HuH-7.5 (cell line): Measurements from ENCODE around the gene COG2.
"Not testable (repeated sequence)": the region's sequence is repeated elsewhere in the genome, so short reads cannot be mapped to it uniquely, and the experiment has no call there.

Experiments used
- DNase-seq: peaks from one replicate; pipeline ENCODE4 v3.0.0; 2011; ENCODE audit warnings: low spot score

COG2 gene

GRCh38 chr1:230679192-230679591 lies 36.9 kb downstream of the COG2 start:
- DNase-seq = no peak

DNA sequence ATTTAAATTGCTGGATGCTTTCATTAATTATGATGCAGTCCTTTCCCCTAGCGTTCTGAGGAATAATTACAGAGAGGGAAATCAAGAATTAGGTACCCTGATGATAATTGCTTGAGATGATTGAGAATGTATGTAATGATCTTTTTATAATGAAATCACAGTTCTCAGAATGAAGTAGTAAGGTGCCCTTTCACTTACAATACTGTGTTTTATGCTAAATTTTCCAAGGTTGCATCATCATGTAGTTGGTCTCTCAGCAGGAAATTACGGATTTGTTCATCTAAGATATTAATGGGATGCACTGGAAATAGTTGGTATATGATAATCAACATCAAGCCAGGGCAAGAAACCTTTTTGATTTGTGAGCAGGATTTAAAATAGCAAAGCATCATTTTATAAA lies 37.5 kb downstream of the COG2 start:
- no peak for DNase-seq

GRCh38 chr1:230680300-230681025 lies 38.2 kb downstream of the COG2 start:
- no peak for DNase-seq

DNA sequence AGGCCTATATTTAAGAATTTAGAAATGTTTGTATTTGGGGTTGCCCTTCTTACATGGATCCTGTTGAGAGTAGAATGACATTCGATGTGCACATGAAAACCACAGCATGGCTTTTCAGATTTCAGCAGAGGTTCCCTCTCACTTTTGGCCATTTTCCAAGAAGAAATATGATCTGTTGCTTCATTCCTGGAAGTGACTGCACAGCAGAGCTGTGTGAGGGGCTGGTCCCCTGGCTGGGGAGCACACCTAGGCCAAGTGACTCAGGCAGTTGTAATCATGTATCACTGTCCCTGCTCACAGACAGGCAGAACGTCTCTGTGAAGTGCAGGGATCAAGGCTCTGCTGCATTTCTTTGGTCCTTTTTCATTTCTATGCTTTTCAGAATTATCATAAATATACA lies 39.3 kb downstream of the COG2 start:
- no peak for DNase-seq

DNA sequence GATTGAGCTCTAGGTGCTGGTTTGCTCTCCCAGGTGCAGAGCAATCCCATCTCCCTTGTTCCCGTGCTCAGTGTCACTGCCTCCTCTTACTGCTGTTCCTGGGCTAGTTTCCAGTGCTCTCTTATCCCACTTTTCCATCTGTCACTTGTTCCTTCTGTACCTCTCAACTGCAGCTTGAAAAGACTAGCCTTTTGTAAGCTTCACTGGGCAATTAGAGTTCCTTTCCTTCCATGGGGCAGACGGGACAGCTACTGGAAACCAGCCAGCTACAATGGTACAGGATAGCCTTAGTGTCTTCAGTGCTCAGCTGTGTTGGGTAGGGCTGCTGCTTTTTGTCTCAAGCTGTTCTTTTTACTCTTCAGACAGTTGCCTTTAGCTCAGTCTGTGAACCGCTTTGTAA lies 40.0 kb downstream of the COG2 start:
- no peak for DNase-seq

DNA sequence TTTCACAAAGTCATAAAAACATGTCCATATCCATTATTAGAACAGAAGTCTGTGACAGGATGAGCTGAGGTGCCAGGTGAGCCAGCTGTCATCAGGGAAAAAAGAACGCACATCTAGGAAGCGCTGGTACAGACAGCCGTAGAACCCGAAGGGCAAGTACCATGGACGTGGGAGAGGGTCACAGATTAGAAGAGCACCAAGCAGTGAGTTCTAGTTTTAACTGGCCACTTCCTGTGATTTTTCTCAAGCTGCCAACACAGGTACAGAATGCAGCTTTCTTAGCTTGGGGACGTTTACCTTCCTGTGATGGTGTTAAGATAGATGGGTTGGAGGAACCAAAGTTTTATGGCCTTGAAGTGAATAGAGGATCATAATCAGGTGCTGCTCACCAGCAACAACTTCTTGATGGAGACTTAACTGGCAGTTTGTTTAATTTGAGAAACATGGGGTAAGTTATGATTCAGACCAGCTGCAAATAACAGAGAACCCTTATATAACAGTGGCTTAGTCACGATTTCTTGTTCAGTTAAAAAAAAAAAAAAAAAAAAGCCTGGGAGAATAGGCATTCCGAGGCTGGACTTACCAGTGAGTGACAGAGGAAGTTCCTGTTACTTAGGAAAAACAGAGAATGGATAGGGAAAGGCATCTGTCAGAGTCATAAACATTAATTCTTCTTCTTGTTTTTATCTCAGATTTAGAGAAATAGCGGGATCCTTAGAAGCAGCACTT lies 40.8 kb downstream of the COG2 start:
- no peak for DNase-seq

DNA sequence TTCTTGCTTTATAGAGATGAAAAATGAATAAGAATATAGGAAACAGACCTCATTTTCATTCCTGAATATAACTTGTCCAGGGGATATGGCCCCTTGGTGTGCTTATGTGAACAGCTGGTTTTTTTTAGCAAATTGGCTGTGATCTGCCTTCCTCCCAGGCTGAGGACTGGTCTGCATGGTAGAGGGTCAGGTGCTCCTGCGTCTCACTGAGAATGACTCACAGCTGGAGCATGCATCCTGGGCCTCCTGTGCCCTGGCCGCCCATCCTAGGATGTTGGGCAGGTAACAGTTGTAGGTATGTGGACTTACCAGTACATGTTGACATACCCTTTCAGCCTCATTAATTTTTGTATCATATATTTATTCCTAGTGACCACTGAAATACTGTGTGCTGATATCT lies 41.9 kb downstream of the COG2 start:
- DNase-seq = no peak

DNA sequence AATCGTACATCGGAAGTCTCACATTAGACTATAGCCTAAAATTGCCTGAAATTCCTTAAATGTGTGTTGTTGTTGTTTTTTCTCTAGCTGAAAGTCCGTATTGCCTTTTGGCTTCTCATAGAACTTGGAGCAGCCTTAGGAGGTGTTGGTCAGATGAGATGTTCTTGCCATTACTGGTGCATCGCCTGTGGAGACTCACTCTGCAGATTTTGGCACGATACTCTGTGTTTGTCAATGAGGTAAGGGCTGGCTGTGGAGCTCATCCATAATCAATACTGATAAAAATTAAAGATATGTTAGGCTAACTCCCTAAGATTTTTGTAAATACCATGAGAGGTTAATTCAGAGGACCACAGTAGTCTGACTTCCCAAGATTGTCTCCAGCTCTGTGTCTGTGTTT lies 42.7 kb downstream of the COG2 start:
- no peak for DNase-seq

GRCh38 chr1:230686747-230687146 lies 44.5 kb downstream of the COG2 start:
- no peak for DNase-seq

DNA sequence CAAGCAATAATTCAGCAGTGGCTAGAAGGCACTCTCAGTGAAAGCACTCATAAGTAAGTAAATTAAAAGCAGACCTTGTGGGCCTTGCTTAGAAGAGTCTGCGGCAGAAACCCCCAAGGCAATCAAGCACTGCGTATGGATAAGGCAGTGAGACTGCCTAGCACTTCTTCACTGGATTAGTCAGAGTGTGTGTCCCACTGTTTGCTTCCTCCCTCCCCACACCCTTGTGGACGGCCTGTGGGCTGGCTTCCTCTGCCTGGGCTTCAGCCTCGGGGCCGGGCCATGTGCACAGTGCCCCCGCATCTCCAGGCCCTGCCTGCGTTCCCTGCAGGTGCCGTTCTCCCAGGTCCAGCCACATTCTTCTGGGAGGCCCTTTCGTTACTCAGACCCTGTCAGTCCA lies 47.8 kb downstream of the COG2 start:
- DNase-seq = no peak

- DNase-seq = no peak
Observed at GRCh38 chr1:230691615-230692014, 49.3 kb downstream of the COG2 start.

DNA sequence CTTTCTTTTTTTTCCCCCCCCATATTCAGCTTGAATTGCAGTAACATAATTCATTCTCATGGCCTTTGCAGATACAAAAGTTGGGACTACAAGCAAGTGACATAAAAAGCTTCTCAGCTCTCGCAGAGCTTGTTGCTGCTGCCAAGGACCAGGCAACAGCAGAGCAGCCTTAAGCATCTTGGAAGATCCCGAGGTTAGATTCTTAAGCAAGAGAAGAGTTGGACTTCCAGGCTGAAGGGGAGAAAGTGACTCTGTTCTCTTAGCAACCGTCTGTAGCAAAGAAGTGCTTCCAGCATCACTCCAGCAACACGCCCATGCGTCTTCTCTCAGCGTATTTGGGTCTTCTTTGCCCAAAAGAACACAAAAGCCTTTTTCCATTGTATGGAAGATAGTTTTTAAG lies 50.9 kb downstream of the COG2 start:
- DNase-seq = no peak

DNA sequence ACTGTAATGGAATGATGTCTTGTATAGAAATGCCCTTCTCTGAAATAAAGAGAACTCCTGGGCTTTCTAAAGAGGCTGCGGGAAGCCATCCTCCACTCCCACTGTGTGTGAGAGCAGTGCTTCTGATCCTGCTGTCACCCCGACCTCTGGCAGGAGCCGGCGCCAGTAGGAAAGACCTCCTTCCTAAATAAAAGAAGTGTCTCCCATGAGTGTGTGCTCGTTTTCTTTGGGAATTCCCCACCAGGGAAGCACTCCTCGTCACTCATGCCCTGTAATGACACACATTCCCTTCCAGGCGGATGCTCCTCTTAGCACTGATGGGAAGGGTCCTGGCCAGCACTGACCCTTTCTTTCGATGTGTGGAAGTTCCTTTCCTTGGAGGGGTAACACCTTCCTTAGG lies 51.5 kb downstream of the COG2 start:
- no peak for DNase-seq

- DNase-seq = no peak
Observed at GRCh38 chr1:230694464-230694863, 52.2 kb downstream of the COG2 start.

DNA sequence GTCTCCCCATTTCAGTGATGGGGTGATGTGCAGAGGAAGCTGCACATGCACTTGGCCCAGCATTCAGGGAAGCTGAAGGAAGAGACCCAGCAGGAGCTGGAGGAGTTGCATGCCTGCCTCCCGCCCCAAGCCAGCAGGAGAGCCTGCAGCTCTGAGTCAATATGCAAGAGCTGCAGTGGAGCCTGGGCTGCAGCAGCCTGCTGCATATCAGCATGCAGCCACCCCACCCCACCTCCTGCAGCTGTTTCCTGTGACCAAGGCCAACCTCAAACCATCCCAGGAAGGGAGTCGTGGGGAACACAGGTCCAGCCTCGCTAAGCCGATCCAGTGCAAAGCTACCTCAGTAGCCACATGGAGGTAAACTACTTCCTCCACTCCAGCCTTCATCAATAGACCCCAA lies 52.7 kb downstream of the COG2 start:
- DNase-seq = no peak

DNA sequence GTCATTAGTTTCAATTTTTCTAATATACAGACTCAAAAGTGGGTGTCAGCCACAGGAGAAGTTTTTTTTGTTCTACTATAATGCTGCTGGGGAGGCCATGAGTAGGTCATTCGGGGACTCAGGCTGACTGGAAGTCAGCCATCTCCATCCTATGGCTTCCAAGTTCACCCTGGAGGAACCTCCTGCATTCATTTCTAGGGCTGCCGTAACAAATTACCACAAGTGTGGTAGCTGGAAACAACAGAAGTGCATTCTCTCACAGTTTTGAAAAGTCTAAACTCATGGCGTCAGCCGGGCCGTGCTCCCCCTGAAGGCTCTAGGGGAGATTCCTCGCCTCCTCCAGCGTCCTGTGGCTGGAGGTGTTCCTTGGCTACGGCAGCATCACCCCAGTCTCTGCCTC lies 53.9 kb downstream of the COG2 start:
- no peak for DNase-seq

- no peak for DNase-seq
Observed at GRCh38 chr1:230696722-230697437, 54.6 kb downstream of the COG2 start.

DNA sequence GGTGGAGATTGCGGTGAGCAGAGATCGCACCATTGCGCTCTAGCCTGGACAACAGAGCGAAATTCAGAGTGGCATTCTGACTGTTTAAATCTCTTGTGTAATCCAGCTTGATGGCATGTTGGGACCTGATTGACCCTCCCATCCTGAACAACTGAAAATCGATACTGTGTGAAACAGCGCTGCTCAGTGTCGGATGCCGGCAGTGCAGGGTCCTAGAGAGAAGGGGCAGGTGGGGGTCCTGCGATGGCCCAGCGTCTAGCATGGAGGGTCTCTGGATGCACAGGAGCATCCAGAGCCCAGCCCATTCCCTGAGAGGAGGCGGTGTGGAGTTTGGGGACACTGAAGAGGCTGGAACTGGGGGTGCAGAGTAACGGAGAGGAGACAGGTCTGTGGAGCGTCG lies 55.8 kb downstream of the COG2 start:
- DNase-seq = no peak

DNA sequence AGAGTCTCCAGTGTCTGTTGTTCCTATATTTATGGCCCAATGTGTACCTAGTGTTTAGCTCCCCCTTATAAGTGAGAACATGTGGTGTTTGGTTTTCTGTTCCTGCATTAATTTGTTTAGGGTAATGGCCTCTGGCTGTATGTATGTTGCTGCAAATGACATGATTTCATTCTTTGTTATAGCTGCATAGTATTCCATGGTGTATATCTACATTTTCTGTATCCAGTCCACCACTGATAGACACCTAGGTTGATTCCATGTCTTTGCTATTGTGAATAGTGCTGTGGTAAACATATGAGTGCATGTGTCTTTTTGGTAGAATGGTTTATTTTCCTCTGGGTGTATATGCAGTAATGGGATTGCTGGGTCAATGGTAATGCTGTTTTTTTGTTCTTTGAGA lies 56.7 kb downstream of the COG2 start:
- not testable (repeated sequence) for DNase-seq

GRCh38 chr1:230699716-230700115 lies 57.4 kb downstream of the COG2 start:
- no peak for DNase-seq

GRCh38 chr1:230700132-230700531 lies 57.9 kb downstream of the COG2 start:
- no peak for DNase-seq

DNA sequence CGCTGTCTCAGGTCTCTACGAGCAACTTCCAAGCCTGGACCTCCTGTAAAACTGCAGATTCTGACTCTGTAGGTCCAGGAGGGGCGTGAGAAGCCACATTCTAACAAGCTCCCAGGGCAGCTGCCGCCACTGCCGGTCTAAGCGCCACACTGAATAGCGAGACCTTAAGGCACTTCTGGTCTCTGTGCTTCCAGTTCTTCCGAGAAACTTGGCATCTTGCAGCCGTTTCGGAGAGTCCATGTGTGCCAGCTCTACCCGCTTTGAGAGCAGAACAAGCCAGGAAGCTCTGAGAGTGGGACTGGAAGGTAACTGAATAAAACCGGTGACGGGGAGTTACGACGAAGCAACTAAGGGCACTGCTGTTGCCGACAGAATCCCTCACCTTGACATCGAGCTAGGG lies 59.2 kb downstream of the COG2 start:
- no peak for DNase-seq
